GM18508 (cell line): ENCODE measurements around the gene PRPF19.

Experiments
- ATAC-seq: cut with Tn5 transposase; IDR thresholded peaks from one replicate; pipeline ENCODE4 v1.9.1; 2021; ENCODE audit warnings: moderate number of reproducible peaks; ENCODE audit not compliant: insufficient read depth, unreplicated experiment

The PRPF19 gene

DNA sequence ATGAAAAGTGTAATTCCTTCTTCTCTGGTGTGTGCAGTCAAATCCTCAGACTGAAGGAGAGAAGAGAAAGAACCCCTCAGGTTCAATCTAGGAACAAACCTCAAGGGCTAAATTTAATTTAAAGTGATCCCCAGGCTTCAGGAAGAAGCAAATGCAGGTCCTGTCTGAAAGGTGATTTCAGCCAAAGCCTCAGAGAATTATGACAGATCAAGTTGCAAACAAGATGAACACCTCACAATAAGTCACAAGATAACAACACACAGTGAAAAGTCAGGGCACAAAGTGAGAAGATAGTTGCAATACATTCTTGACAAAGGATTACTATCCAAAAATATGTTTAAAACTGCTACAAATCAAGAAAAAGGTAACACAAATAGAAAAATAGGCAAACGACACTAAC is 27.3 kb downstream of the PRPF19 start:
- no peak for ATAC-seq

DNA sequence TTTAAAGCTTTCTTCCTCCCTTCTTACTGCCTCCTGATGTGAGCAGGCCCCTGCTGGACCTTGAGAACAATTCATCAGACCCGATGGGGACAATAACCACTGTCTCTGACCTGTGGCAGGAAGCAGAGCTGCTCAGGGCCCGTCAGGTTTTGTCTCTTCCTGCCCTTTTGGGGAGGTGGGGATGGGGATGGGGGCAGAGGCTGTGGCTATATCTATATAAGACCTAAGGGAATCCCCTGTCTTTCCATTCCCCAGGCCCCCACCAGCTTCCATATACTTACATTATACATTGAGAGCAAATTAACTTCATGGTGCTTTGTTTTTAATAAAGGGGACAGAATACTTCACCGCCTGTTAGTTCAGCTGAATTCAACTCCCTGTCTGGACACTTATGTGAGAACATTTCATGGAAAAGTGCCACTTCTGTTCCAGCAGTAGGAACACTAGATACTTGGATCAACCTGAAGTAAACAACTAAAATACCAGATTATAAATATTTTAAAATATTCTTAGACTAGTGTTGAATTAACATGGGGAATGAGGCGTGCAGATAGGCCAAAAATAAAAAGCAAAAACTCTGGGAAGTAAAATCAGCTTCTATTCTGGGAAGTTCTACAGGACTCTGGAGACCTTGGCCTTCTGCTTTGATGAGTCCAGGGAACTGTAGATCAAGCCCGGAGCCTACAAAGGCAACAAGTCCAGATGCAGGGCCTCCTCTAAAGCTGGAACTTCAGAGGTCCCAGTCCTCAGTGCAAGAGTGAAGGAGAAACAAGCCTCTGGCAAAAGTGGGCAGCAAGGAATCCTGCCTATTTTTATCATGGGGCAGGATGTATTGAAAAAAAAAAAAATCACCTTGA is 27.9 kb downstream of the PRPF19 start:
- no peak for ATAC-seq

DNA sequence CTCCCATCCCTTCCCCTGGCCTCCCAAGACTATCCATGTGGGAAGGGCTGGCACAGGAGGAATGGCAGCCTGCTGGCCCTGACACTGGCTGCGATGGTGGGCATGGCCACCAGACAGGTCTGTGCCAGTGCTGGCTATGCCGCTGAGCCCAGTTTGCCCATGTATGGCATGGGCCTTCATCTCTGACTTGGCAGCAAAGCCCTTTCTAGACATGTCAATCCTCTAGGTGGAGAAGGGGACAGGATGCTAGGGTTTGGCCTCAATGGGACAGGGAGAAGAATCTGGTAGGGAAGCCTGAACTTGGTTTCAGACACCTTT is 30.3 kb downstream of the PRPF19 start:
- no peak for ATAC-seq

DNA sequence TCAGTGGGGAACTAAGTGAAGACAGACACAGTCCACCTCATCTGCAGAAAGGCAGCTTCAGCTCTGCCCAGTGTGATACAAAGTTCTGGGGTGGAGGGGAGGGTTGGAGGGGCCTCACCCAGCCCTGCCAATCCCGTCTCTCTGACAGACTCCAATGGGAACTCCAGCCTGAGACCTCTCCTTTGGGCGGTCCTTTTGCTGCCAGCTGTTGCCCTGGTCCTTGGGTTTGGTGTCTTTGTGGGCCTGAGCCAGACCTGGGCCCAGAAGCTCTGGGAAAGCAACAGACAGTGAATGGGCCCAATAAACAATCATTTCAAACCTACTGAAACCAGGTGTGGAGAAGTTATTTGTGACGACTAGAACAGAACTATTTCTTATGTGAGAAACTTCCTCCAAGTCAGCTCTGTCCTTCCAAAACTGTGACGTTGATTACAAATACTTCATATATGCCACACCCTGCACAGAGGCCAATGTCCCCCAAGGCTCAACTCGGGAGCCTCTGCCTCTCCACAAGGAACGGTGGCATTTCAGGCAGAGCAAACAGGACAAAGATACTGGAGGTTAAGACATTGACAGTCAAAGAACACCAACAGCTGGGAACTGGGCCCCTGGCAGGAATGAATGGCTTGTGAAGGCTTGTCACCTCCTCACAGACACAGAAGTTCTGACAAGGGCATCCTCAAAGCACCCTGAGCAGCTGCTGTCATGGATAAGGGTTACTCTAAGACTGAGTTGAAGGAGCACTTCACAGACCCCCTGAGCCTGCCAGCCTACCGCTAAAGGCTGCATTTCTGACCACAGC is 30.8 kb downstream of the PRPF19 start:
- ATAC-seq: no peak

DNA sequence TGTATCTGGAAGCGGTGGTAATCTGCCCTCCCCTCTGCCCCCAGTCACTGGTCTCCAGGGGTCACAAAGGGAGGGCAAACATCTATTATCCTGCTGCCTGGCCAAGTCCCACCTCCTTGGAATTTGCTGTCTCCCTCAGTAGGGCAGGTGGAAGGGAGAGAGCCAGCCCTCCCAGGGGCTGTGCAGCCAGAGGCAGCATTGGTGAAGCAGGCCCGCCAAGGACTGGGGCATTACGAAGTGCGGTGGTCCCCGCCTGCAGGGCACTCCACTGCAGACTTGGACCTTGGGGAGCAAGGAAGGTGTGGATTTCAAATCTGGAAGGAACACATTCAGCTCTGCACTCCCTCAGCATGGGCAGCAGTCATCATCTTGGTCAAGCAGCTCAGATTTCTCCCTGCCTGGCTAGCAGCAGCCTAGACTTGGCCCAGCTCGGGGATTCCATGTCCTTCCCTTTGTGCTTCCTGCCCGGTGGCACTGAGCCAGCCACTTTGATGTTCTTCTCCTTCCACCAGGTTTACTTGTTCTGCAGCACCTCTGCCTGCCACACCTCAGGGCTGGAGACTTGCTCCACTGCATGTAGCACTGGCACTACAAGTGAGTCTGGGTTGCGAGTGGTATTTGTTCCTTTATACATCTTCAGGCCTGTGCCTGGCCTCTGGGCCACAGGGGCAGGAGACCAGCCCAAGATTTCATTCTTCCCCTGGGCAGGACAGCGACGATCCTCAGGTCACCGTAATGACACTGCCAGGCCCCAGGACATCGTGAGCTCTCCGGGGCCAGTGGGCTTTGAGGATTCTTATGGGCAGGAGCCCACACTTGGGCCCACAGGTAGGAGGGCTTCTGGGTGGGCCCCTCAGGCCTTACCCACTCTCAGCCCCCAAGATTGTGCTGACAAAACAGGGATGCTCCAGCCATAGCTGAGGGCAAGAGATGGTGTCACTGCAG is 31.7 kb downstream of the PRPF19 start:
- ATAC-seq: no peak

DNA sequence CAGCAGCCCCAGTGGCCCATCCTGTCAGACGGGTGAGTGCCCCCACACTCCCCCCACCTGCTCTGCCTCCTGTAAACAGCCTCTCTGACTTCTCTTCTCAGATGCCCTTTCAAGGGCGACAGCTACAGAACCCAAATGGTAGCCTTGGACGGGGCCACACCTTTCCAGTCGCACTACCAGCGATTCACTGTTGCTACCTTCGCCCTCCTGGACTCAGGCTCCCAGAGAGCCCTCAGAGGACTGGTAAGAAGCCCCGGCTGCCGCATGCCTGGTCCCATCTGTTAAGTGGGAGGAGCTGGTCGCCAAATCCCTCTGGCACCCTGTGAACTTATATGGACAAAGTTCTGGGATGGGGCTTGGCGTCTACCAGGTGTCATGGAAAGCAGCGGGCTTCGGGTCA is 32.9 kb downstream of the PRPF19 start:
- no peak for ATAC-seq

DNA sequence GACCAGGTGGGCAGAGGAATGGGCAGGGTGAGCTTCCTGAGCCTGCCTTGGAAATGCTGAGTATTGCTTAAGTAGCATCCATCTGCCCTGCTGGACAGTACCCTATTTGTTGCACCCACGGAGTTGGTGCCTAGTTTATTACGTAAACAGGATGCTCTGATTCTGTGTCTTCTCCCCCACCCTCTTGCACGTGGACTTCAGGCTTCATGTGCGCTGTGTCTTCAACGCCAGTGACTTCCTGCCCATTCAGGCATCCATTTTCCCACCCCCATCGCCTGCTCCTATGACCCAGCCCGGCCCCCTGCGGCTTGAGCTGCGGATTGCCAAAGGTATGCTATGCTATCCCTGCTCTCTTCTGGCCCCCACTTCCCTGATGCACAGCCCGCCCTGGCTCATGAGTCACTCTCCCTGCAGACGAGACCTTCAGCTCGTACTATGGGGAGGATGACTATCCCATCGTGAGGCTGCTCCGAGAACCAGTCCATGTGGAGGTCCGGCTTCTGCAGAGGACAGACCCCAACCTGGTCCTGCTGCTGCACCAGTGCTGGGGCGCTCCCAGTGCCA is 33.3 kb downstream of the PRPF19 start:
- no peak for ATAC-seq

DNA sequence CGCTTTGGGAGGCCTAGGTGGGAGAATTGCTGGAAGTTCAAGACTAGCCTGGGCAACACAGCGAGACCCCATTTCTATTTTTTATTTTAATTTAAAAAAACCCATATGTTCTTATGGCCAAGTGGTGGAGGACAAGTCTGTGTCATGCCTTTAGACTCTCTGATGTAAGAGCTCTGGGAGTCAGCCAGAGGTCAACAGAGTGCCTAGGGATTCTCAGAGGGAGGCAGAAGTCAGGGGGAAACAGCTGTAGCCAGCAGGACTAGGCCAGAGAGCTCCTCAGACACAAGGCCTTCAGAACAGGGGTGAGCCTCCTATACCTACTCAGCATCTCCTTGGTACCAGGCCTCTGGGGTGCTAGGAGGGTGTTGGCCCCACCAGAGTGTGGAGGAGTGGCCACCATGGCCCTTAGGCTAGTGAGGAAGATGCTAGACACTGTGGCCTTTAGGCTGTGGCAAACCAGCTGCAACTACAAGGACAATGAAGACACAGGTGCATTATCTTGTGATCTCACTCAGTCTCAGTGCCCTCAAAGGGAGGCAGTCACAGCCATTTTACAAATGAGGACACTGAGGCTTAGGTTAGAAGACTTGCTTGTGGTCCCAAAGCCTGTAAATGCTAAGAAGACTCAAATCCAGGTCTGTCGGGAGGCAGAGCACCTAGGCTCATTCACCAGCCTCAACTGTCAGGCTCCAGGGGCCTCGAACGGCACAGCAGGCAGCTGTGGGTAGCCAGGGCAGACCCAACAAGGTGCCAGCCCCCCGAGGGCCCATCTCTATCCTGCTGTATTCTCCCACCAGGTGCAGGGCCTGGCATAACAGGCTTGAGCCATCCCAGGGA is 34.0 kb downstream of the PRPF19 start:
- no peak for ATAC-seq

DNA sequence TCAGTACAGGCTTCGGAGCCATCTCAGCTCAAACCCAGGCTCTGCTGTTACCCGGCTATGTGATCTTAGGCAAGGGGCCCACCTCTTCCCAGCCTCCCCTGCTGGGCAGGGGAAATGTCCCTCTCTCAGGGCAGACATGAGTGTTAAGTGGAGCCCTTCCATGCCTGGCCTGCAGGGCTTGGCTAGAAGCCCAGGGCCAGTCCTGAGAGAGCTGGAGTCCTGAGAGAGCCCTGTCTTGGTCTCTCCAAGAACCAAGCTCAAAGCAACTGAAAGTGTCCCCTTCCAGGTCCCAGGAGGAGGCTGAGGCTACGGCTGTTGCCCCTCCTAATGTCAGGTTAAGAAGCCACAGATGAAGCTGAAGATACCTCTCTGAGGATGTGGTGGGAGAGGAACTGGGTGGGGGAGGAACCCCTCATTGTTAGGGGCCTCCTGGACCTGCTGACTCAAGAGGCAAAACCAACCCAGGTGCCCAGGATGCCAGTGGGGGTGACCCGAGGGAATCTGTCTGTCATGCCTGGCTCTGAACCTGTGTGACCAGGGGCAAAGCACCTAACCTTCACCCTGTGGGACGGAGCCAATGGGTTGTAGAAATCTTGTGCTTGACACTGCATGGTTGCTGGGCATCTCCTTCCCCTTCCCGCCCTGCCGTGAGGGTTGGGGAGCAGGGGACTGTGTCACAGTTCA is 34.9 kb downstream of the PRPF19 start:
- ATAC-seq: no peak

DNA sequence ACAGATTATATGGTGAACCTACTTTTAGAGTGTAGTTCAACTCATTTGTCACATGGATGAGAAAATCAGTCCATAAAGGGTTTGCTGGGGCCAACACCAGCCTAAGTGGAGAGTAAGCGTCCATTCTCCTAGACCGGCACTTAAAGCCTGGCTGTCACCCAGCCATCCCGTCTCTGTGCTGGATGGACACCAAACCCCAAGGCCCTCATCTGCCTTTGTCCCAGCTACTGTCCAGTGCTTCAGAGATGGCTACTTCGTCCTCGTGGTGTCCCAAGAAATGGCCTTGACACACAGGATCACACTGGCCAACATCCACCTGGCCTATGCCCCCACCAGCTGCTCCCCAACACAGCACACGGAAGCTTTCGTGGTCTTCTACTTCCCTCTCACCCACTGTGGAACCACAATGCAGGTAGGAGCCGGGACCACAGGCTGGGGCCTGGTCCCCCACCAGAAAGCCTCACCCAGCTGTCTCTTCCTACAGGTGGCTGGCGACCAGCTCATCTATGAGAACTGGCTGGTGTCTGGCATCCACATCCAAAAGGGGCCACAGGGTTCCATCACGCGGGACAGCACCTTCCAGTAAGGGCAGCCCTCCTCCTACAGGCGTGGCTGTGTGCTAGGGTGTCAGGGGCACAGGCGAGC is 35.5 kb downstream of the PRPF19 start:
- no peak for ATAC-seq

DNA sequence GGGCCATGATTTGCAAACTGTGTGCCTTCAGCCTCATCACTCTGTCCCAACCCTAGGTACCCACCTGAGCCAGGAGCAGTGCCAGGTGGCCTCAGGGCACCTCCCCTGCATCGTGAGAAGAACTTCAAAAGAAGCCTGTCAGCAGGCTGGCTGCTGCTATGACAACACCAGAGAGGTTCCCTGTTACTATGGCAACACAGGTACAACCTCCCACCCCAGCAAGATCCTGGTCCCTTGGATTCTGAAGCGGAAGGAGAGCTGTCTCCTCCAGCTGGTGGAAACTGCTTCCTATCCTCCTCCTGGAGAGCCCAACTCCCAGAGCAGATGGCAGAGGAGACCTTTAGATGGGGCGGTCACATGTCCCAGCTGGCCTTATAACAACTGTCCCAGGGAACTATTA is 36.1 kb downstream of the PRPF19 start:
- ATAC-seq: no peak

DNA sequence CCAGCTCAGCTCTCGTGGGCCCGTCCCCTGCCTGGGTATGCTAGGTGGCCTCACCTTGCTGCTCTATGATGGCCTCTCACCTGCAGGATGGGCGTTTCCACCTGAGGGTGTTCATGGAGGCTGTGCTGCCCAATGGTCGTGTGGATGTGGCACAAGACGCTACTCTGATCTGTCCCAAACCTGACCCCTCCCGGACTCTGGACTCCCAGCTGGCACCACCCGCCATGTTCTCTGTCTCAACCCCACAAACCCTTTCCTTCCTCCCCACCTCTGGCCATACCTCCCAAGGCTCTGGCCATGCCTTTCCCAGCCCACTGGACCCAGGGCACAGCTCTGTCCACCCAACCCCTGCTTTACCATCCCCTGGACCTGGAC is 36.9 kb downstream of the PRPF19 start:
- ATAC-seq: no peak

DNA sequence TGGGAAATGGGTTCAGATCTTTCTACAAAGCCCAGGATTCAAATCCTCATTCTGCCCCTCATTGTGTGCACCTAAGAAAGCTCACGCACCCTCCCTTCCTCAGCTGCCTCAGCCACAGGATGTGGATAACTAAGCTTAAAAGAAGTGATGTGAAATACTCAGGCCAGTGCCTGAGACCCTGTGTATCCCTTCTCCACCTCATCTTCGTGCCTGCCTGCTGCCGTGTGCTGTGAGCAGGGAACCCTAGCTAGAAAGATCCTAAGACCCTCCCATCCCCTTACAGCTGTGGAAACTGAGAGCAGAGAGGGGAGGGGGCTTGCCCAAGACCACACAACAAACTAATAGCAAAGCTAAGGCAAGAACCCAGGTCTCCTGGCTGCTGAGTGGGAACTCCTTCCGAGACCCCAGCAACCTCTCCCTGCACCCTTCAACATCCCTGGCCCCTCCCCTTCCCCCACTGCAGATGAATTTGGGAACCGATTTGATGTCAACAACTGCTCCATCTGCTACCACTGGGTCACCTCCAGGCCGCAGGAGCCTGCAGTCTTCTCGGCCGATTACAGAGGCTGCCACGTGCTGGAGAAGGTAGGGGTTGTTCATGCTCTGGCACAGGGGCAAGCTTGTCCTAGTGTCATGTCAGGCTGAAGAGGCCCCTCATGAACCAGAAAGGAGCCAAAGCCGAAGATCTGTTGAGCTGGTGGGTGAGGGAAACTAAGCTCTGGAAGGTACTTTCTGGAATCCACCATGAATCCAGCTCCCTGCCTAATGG is 37.5 kb downstream of the PRPF19 start:
- ATAC-seq: no peak

DNA sequence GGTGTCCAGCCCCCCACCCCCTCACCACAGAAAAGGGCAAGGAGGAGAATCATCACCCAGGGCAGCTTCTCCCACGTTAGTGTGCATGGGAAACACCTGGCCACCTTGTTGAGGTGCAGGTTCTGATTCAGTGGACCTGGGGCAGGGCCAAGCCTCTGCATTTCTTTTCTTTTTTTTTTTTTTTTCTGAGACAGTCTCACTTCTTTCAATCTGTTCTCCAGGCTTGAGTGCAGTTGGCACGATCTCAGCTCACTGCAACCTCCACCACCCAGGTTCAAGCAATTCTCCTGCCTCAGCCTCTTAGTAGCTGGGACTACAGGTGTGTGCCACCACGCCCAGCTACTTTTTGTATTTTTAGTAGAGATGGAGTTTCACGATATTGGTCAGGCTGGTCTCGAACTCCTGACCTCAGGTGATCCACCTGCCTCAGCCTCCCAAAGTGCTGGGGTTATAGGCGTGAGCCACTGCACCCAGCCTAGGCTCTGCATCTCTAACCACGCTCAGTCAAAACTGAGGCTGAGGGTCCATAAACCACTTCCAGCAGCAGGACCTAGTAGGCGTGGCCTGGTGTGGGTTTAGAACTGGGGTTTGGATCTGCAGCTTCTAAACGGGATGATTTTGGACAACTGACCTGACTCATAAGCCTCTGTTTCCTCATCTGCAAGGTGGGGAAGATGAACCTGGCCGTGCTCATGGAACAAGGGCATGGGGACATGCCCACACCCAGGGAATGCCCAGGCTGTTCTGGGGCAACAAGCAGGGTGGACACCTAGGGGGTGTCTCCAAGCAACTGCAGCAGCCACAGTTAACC is 38.3 kb downstream of the PRPF19 start:
- no peak for ATAC-seq

DNA sequence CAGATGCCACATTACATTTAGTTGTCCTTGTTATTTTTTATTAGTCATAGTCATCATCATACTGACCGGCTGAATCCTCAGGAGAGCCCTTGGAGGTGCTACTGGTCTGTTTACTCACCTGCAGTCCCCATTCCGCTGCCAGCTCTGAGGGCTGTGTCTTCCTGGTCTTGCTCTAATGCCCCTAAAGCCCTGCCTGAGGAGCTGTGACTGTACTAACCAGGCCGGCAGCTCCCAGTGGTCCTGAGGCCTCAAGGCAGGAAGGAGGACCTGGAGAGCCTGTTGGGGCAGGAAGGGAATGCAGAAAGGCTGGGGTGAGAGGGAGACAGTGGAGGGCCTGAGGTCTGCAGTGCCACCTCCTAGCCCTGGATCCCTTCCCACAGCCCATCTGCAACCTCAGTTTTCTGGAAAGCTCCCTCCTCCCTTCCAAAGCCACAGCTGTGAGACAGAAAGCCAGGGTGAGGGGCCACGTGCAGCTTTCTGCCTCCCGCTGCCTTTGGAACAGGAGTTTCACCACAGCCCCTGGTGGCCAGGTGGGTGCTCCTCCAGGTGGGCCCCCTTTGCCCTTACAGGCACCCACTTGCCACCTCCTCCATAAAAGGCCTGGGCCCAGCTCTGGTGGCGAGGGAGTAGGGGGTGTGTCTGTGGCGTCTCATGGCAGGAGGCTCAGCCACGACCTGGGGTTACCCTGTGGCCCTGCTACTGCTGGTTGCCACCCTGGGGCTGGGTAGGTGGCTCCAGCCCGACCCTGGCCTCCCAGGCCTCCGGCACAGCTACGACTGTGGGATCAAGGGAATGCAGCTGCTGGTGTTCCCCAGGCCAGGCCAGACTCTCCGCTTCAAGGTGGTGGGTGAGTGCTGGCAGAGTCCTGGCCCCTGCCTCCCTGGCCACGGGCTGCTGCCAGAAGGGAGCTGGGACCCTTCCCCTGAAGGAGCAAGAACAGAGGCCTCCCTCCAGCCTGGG is 39.2 kb downstream of the PRPF19 start, which contains the start of gene ZP1:
TSS of gene ZP1 (plus strand) at position 632 of the 960 bp plus-strand sequence. CDS start at position 652, 20 bp downstream.
- ATAC-seq: no peak
